ENCODE results near the gene DYRK3. TPM values are rescaled to one million over a fixed set of nuclear protein-coding genes. Genes with fewer than 3 reads are reported as not detected.

The DYRK3 gene
- total and polyA plus RNA-seq, 2 of the 8 experiments (the other 6 are each of a cell fraction or from before 2014, with no cell fraction given), result 2.1 to 8.5 TPM

DNA sequence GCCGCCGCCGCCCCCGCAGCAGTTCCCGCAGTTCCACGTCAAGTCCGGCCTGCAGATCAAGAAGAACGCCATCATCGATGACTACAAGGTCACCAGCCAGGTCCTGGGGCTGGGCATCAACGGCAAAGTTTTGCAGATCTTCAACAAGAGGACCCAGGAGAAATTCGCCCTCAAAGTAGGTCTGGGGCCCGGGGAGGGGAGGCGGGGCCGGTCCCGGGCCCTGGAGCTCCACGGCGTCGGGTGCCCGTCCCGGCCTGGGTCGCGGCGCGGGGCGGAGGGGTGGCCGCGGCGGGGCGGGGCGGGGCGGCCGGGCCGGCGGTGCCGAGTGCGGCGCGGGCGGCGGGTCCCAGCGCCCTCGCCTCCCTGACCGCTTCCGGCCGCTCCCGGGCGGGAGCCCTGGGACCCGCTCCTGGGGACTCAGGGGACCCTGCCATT lies 50.0 kb downstream of the DYRK3 start:
- no peak overlapping the region for H2BK20ac ChIP-seq (ENCODE audit: low read length)
- H3K4me1 ChIP-seq (replicated peaks in 1 of 4; ENCODE audit: control insufficient read depth in 3 of 4, insufficient read depth in 4 of 4, low read length in 3 of 4), result peaks cover 10 to 27% (median 14%) of the 10 kb centered on the region in 4 experiments
- WGBS, 2 experiments (ENCODE audit: extremely low coverage in 1 of 2, insufficient coverage in 1 of 2, insufficient read length in 1 of 2, insufficient replicate concordance in 2 of 2, low coverage in 1 of 2, low lambda C conversion rate in 2 of 2, missing lambda C conversion rate in 1 of 2), result 3% methylated on average over 6 of the region's 48 CpGs; no CpG with 5 or more reads in 1 of the 2 experiments
- no peak overlapping the region for H3K14ac ChIP-seq (ENCODE audit: insufficient read length)
- H4K91ac ChIP-seq (replicated peaks; ENCODE audit: insufficient read length, low read length), result no peak overlapping the region
- no peak overlapping the region for H3K56ac ChIP-seq (replicated peaks; ENCODE audit: insufficient read length, low read depth, low read length)
- H3K18ac ChIP-seq (ENCODE audit: extremely low read depth, low read length), result no peak overlapping the region
- no peak overlapping the region for H2BK12ac ChIP-seq (ENCODE audit: low read depth, low read length)
- H3K9me3 ChIP-seq (ENCODE audit: insufficient read depth in 2 of 2, low read depth in 1 of 2, low read length in 1 of 2), result no peaks in the 10 kb centered on the region
- H3K23ac ChIP-seq (ENCODE audit: insufficient read length), result no peak overlapping the region
- H3K4me3 ChIP-seq (ENCODE audit: extremely low read depth in 1 of 4, insufficient read depth in 2 of 4, low read depth in 3 of 4, low read length in 4 of 4), result peak overlapping the region; percentile 80 to 88 (median 82)
- ChIA-PET CTCF (ENCODE audit: partially characterized antibody) (interaction anchor here (1.6 to 10.4 kb wide), 2 partner anchors 27 to 55 kb away, joined by 4 to 48 read pairs; no protein-coding TSS in a partner anchor), POLR2A (ENCODE audit: partially characterized antibody) (interaction anchor here (1.1 kb wide), 1 partner anchor 50 kb away, joined by 3 read pairs; the partner anchor contains the start of gene DYRK3)
- no peak overlapping the region for H2BK120ac ChIP-seq (replicated peaks; ENCODE audit: low read depth, low read length)
- no peak overlapping the region for H2BK15ac ChIP-seq (ENCODE audit: low read length)
- no peaks in the 10 kb centered on the region for H3K36me3 ChIP-seq (ENCODE audit: control insufficient read depth in 2 of 4, insufficient read depth in 4 of 4, low read length in 3 of 4)
- DNase-seq (ENCODE audit: low read depth in 1 of 2, low spot score in 2 of 2) (no peak), FAIRE-seq (no peak)
- H3K4ac ChIP-seq (replicated peaks; ENCODE audit: insufficient read length, low read depth, low read length), result no peak overlapping the region
- peaks cover 7% of the 10 kb centered on the region for H3K23me2 ChIP-seq (ENCODE audit: low read depth, low read length)
- peaks cover 8 to 29% of the 10 kb centered on the region in 2 experiments; a peak in 3 of 4 replicates for H3K79me2 ChIP-seq (ENCODE audit: control insufficient read depth in 1 of 2, insufficient read depth in 2 of 2, low read length in 2 of 2)
- H3K27ac ChIP-seq (ENCODE audit: low read depth, low read length), result peak overlapping the region; percentile 52; the same call in 1 of the 2 replicates
- peaks cover 9 to 31% (median 26%) of the 10 kb centered on the region in 4 experiments for H3K27me3 ChIP-seq (replicated peaks in 1 of 4; ENCODE audit: control insufficient read depth in 3 of 4, extremely low read depth in 1 of 4, insufficient read depth in 3 of 4, low read length in 3 of 4)
- no peak overlapping the region for H2AK5ac ChIP-seq (ENCODE audit: low read depth, low read length)
- H3K79me1 ChIP-seq (ENCODE audit: low read depth, low read length), result peaks cover 10% of the 10 kb centered on the region
- H2BK5ac ChIP-seq (ENCODE audit: low read depth, low read length), result no peak overlapping the region
- TF ChIP-seq EP300 (IDR thresholded peaks at IDR 0.05; ENCODE audit: borderline replicate concordance in 1 of 2, low read depth in 2 of 2, low read length in 2 of 2) (no peak), SIN3A (conservative IDR thresholded peaks at IDR 0.05 in 1 of 2, IDR thresholded peaks at IDR 0.05 in 1 of 2; ENCODE audit: low read depth in 1 of 2, low read length in 2 of 2) (0 out of 4 replicates have a peak, but pooled peaks of 1 of the 2 experiments have one; percentile 14)
- peaks cover 25 to 28% of the 10 kb centered on the region in 2 experiments for H4K20me1 ChIP-seq (replicated peaks in 1 of 2; ENCODE audit: control insufficient read depth in 1 of 2, insufficient read depth in 2 of 2, low read length in 2 of 2)
- H3K4me2 ChIP-seq (ENCODE audit: insufficient read depth in 1 of 2, low read depth in 2 of 2, low read length in 2 of 2), result peak overlapping the region; percentile 87 to 95
- 0 out of 2 replicates have a peak overlapping the region, but pooled peaks have one; percentile 36 for H2AFZ ChIP-seq (ENCODE audit: low read length)
- H3K9ac ChIP-seq (replicated peaks in 1 of 4; ENCODE audit: extremely low read depth in 1 of 4, low read depth in 3 of 4, low read length in 3 of 4), result peak overlapping the region; percentile 35 to 69 (median 60); a peak in 6 of 7 replicates
- H4K5ac ChIP-seq (ENCODE audit: insufficient read length, low read depth, low read length), result no peak overlapping the region
- H4K8ac ChIP-seq (ENCODE audit: extremely low read depth, insufficient read depth, low read length), result peak overlapping the region; percentile 45; the same call in 1 of the 2 replicates

Data from H1 (cell line).